Activated CD8-positive, alpha-beta memory T cell treated with anti-CD3 and anti-CD28 coated beads for 24 hours (primary cell): ENCODE measurements around the gene ADGRG6.
"Not testable (repeated sequence)": the region's sequence is repeated elsewhere in the genome, so short reads cannot be mapped to it uniquely, and the experiment has no call there.

ENCODE experiments used
- DNase-seq: peaks from one replicate; pipeline ENCODE4 v3.0.0-alpha.2; 2020

The ADGRG6 gene

DNA sequence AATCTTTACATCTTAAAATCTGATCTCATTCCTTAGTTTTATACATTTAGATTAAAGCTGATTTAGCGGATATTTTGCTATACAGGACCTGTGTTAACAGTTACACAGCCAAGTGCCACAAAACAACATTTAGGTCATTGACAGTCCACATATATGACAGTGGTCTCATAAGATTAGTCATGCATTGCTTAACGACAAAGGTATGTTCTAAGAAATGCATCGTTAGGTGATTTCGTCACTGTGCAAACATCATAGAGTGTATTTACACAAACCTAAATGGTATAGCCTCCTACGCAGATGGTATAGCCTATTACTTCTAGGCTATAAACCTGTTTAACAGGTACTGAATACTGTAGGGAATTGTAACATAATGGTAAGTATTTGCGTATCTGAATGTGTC is 21.6 kb downstream of the ADGRG6 start:
- DNase-seq = no peak

DNA sequence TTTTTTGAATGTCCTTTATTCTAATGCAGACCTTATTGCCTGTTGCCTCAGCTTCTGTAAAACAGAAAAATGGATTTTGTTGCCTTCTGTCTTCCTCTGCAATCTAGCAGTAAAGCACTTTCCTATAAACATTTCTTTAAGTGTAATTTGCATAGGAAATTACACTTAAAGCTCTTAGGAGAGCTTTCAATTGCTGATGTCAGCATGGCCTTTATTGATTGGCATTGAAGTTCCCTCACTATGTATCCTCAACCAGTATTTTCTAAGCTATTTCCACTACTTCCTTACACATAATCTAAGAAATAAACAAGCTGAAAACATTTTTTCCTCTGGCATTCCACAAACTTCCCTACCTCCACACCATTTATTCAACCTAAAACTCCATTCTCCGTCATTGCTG is 22.3 kb downstream of the ADGRG6 start:
- DNase-seq = no peak

DNA sequence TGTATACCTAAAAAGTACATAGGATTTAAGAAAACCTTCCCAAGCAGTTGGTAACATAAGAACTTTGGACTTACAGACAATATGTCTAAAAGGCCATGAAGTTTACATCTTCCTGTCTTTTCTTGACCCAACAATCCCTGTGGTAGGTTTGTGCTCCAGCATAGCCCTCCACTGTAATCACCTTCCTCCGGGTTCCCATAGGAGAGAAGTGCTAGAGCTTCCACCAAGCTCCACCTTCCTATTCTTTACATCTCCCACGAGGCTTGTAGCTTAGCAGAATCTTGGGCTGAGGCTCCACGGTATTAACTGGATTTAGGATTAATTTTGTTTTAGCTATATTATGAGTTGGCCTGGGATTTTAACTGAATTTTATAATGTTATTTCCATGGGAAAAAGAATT is 23.3 kb downstream of the ADGRG6 start:
- DNase-seq = no peak

DNA sequence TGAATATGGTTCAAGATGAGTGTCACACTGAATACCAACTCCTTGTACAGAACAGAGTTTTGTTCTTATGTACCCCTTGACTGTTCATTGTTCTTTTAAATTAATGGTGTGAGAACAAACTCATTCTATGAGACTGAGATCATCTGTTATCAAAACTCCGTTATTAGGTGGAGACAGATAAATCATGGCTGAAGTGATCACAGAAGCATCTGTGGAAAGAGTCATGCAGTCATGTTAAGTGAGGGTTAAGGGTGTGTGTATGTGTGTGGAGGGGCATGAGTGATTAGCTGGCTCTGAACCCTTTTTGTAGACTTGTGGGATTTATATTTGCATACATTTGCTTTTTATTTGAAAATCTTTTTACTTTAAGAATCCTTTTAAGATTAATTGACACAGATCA is 24.7 kb downstream of the ADGRG6 start:
- no peak for DNase-seq

DNA sequence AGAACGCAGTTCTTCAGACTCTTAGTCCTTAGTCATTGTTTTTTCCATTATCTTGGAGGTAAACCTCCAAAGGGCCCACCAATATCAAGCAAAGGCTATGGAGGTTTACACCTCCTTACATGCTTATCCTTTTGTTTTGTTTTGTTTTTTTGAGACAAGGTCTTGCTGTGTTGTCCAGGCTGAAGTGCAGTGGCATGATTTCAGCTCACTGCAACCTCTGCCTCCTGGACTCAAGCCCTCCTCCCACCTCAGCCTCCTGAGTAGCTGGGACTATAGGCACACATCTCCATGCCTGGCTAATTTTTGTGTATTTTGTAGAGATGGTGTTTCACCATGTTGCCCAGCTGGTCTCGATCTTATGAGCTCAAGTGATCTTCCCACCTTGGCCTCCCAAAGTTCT is 26.3 kb downstream of the ADGRG6 start:
- no peak for DNase-seq

DNA sequence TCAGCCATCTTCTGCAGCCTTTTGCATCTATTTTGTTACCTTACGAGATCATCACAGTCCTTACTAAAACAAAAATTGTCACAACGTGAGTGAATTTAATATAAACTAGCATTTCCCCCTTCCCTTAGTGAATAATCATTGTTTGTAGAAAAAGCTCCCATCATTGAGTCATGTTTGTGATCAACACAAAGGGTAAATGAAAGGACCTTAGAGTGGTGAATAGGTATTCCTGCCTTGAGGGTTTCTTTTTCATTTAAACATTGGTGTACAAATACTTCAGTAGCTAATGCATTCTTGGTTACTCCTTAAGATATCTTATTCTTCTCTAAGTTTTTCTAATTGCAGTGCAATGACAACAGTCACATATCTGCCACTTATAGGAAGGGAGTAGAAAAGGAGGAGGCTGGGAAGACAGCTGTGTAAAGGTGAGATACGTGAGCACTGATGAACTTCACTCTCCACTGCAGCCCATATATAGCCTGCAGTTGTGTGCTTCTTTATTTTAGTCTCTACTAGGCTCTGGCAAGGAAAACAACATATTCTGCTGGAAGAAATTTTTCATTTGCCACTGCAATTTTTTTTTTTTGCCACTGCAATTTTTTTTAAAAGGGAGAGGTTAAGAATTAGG is 27.8 kb downstream of the ADGRG6 start:
- no peak for DNase-seq

DNA sequence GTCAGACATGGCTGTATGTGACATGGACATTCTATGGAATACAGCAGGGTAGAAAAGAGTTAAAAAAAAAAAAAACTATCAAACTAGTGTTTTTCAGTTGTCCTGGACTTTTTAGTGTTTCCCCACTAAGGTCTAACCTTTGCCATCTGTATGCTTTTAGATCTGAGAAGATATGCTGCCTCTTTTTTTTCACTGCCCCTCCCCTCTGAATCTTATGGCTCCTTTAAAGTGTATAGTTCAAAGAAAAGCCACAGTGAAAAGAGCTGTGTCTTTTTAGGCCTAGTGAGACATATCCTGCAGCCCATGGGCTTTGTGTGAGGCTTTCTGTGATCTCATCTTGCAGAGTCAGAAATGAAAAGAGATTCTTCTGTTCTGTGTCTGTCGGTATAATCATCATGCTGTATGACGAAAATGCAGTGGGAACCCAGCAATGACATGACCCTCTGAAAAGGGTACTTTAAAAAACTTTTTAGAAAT is 29.3 kb downstream of the ADGRG6 start:
- DNase-seq = no peak

DNA sequence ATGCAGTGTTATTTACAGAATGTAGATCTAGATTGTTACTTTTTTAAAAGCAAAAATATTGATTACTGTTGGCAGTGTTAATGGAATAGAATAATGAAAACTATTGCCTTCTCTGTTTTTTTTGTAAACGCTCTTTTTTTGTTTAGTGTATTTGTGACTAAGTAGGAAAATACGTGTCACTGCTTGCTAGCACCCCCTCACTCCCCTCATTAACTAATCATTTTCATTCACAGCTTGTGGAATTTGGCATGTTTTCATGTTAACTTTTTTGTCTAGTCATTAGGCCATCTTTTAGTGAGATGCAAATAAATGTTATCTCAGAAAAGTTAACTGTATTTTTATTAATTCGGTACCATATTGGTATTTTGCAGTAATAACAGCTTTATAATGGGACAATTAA is 29.8 kb downstream of the ADGRG6 start:
- DNase-seq = no peak

DNA sequence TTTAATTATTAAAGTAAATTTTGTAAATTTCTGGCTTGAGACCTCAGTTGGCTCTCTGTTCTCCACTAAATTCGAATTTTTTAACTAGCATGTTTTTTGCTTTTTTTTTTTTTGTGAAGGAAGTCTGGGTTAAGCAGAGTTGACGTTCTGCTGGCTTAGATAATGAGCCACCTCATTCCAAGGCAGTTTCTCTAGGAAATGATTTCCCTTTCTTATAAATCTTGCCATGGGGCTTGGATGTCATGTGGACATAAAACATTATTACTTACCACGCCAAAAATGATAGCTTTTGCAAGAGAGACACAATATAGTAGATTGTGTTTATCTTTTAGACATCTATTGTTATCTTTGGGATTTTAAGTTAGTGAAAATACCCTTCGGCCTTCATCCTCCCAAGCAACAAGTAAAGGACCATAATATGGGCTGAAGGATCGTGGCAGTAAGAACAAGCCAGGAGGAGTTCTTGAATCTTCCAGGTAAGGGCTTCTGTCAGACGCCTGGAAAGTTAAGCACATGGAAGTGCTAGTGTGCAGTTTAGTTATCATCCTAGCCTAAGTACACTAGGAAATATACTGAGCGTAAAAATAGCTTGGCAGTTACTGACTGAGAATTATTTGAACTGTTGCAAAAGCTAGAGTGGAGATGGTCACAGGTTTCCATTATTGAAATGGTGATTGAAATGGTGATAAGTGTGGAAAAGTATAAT is 30.7 kb downstream of the ADGRG6 start:
- DNase-seq = no peak

DNA sequence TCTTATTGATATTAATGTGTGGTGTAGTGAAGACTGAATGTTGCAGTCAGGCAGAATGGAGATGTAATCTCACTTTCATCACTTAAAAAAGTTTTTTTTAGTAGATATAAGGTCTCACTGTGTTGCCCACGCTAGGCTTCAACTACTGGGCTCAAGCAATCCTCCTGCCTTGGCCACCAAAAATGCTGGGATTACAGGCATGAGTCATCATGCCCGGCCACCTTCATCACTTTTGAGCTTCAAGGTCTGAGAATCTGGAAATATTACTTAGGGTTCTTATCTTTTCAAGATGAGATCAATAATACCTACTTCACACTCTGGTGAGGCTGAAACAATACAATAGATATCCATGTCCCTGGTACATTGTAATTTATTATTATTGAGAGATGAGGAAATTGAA is 31.6 kb downstream of the ADGRG6 start:
- DNase-seq = no peak

DNA sequence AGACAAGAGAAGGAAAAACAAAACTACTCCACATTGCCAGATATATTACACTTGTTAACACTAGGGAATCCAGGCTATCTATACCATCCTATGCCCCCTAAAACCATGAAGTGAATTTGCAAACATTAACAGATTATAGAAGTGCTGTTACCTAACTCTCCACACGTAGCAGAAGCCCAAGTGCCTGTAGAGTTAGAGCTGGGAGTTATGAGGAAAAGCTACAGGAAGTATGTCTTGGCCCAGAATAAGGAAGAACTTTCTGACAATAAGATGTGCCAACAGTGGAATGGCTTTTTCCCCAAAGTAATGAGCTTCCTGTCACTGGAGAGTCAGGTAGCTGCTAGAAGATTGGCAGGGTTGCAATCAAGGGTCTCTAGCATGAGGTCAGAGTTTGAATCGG is 32.5 kb downstream of the ADGRG6 start:
- no peak for DNase-seq

DNA sequence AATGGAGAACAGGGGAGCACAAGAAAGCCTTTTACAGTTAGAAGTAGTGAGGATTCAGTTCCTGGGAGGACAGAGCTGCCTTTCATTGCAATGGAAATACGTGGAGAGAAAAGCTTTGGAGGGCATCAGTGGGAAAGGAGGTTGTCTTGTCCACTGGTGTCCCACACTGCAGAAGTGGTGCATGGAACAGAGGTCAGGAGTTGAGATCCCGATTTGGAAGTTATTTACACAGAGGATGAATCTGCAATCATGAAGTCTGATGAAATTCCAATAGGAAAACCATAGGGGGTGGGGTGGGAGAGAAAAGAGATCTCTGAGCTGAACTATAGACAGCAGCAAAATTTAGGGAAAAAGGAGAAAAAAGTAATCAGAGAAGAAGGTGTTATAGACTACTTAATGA is 33.6 kb downstream of the ADGRG6 start:
- DNase-seq = no peak

DNA sequence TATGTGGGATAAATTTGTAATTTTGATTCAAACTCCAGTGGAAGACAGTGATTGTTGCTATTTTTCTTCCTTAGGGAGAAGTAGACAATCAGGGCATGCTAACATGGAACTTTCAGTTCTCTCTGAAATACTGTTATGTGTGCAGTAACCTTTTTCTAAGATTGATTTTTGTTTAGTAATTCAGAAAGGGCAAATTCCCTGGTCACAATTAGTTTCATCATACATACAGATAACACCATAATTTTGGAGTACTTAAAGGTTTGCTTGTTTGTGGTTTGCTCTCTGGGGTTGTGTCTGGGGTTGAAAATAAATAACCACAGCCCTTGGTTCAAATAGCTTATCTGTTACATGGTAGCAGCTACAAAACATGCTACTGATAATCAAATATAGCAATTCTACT is 34.4 kb downstream of the ADGRG6 start:
- DNase-seq = no peak

DNA sequence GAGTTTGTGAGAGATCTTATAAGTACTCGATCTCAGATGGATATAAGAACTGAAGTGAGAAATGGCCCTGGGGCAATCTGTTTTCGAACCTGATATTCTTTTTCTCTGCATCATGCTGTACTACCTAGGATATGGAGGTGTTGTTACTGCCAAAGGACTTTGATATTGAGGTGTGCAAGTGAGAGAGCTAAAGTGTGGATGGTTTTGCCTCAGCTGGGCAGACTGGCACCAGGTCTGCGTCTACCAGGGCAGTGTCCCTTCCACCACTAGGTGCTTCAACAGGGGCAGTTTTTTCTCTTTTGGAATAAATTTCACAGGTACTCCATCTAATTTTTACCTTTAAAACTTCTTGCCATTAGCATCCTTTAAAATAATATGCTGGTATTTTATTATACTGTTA is 35.0 kb downstream of the ADGRG6 start:
- DNase-seq = no peak

DNA sequence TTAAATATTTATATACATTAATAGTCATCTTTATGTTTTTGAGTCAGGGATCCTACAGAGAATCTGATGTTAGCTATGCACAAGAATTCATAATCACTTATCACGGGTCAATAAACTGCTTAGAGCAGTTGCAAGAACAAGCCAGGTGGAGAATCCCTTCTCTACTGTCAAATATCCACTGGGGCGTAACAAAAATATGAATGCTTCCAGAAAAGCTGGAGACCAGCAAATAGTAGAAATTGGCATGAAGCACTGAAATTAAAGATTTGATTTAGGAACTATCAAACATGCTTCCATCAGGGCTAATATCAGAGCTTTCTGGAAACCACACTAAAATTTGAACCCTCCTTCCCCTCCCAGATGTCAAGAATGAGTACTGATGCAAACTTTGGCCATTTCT is 37.3 kb downstream of the ADGRG6 start:
- DNase-seq = no peak

DNA sequence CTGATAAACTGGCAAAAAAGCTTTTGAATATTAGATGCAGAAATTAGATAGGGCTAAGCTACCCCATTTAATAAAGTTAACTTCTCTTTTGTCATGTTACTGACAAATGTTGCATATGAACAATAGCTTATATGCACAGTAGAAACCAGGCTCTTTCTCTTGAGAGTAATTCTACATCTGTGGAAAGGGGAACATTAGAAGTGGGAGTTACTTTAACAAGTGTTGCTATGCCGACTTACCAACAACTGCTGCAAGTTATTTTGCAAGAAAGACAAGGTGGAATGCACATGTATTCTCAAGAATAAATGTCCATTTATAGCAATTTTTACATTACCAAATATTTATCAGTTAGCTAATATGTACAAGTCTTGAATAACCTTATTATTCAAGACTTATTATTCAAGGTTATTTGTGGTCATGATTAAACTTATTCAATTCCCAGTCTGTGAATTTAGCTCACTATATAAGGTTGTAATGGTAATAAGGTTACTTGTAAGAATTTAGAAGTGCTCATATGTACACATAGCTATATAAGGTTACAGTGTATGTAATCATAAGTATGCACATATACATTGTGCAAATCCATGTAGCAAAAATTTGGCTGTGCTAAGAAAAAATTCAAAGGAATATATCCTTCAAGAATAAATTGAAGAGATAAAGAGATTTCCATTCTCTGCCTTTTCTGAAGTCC is 38.3 kb downstream of the ADGRG6 start:
- DNase-seq = no peak

DNA sequence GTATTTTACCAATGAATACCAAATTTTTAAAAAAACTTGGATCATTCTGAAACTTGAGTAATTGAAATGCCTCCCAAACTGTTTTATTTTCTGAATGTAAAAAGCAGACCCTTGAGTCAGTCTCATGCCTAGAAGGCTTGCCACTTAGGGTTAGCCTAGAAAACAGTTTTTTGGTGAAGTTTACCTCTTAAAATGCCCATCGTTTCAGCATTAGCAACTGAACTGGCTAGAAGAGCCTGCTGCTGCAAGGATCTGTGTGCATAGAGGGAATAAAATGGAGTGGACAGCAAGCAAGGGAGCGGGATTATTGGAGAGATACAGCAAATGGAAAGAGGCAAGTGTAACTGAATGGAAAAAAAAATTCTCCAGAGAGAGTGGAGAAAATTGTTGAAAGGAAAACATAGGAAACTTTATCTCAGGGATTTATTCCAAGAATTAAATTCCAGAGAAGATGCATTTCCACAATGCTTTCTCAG is 40.1 kb downstream of the ADGRG6 start:
- DNase-seq = no peak

DNA sequence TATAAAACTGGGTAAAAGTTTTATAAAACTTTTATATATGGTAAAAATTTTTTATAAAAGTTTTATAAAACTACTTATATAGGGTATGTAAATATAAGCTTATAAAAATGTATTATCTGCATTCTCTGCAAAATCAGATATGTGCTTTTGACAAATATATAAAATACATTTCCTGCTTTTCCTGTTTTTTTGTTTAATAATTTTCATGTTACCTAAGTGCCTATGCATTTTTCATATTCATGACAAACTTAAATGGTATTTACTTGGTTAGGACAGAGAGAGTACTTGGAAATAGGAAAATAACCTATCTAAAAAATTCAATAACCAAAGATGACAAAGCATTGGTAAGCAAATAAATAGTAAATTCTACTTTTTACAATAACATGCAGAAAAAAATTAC is 41.2 kb downstream of the ADGRG6 start:
- no peak for DNase-seq

DNA sequence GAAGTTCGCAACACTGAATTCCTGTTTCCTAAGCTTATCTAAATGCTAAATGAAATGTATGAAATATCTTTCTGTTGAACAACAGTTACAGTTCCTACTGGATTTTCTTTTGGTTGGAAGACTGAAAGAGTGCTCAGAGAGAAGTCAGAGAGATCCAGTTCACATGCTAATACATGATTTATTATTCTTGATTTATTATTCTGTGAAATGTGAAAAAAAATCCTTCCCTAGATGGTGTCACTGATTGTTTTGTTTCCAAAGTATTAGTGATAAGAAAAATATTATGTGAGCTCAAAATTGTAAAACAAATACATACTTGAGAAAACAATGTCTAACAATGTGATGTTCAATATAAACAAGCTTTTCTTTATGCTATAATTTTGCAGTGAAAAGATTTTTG is 42.1 kb downstream of the ADGRG6 start:
- DNase-seq = no peak

DNA sequence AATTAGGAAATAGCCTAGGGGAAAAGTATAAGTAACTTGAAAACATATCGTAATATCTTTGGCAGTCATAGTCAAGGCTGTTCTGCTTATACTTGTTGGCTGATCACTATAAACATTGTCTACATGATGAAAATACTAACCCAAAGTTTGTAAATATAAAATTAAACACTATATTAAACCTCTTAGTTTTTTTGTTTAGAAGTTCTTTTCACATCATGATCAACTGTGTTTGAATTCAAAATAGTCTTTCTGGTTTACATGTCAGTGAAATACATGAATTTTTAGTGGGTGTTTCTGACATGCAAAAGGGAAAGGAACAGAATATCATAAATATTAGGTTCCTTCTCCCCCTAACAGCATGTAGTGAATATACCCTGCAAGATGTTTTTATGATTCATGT is 43.5 kb downstream of the ADGRG6 start:
- DNase-seq = no peak

DNA sequence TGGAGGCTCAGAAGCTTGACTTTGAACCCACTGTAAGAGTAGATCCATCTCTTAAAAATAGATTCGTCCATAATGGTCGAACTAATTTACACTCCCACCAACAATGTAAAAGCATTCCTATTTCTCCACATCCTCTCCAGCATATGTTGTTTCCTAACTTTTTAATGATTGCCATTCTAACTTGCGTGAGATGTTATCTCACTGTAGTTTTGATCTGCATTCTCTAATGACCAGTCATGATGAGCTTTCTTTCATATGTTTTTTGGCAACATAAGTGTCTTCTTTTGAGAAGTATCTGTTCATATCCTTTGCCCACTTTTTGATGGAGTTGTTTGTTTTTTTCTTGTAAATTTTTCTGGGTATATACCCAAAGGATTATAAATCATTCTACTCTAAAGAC is 44.4 kb downstream of the ADGRG6 start:
- not testable (repeated sequence) for DNase-seq

DNA sequence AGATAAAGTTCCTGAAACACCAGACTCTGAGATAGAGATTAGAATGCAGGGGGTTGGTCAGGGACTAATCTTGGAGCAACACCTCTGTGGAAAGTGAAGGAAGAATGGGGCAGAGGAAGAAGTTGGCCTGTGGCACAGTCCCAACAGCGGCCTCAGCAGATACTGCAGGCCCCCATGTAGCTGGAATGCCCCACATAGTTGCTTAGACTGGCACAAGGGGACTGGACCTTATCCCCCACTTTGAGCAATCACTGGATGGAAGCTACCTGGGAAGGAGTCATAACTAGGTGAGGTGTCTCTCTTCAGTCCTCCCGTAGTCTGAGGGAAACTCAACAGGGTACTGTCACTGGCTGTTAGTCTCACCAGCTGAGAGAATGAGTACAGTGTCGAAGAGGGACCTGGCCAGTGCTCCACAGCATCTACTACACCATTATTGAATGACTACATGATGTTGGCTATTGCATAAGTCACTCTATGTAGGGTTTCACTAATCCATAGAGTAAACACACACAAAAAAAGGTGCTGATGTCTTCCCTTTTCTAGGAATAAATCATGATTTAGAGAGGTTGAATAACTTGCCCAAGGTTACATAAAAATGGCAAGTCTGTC is 47.5 kb downstream of the ADGRG6 start:
- no peak for DNase-seq

DNA sequence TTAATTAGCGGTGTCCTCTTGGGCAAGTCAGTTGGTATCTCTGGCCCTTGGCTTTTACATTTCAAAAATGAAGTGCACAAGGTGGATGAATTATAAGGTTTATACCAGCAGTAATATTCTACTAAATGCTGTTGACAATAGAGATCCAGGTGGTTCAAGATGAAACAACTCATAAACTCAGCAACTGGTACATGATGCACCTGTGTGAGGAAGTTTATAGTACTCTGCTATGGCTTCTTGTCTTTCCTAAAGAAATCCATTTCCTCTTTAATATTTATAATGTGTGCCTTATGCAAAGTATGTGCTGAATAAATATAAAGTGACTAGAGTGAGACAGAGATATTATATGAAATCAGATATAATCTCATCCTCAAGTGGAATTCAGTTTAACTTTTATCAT is 48.5 kb downstream of the ADGRG6 start:
- DNase-seq = no peak

DNA sequence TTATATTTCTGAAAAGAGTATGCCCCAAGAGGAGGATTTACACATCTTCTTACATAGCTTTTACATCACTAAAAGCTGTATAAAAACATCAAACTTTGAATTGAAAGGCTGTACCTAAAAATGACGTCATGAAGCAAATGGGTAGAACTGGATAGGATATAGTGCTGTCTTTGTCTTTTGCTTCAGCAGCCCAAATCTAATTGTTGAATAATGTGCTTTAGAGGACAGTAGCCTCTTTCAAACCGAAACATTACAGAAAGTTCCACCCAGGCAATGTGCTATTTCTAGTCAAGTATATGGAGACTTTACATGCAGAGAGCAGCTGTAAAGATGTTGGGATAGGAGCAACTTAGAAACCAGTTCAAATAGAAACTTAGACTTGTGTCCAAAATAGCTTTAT is 51.9 kb downstream of the ADGRG6 start:
- no peak for DNase-seq
